GM10266 (cell line): ENCODE measurements around the gene SLC9A9.
"Not testable (repeated sequence)": the region's sequence is repeated elsewhere in the genome, so short reads cannot be mapped to it uniquely, and the experiment has no call there.

Experiments
- DNase-seq: peaks from one replicate; pipeline ENCODE4 v3.0.0; 2012; ENCODE audit errors: extremely low spot score
- TF ChIP-seq, protein P1 (sequence below): IDR thresholded peaks from 2 replicates; pipeline ENCODE4 v1.5.1; 2012; ENCODE audit warnings: mild to moderate bottlenecking, low read depth; ENCODE audit not compliant: control insufficient read depth, insufficient read depth; ENCODE audit errors: missing control alignments

The SLC9A9 gene

DNA sequence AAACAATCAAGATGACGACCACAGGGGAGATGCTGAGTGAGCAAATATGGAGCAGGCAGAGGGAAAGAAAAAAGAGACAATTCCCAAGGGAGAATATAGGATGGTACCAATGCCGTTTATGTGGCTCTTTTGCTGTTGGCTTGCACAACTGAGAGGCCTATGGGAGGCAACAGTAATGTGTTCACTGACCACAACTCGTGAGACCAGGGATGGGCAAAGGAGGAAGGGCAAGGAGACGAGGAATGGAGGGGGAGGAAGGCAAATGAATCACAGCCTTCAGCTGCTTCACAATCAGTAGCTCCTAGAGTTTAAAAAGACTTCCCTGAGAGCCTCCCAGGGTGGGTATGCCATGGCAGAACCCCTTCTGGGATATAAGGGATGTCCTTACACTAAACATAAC, 131.5 kb downstream of the SLC9A9 start:
- no peak for DNase-seq
- TF ChIP-seq, protein P1, sequence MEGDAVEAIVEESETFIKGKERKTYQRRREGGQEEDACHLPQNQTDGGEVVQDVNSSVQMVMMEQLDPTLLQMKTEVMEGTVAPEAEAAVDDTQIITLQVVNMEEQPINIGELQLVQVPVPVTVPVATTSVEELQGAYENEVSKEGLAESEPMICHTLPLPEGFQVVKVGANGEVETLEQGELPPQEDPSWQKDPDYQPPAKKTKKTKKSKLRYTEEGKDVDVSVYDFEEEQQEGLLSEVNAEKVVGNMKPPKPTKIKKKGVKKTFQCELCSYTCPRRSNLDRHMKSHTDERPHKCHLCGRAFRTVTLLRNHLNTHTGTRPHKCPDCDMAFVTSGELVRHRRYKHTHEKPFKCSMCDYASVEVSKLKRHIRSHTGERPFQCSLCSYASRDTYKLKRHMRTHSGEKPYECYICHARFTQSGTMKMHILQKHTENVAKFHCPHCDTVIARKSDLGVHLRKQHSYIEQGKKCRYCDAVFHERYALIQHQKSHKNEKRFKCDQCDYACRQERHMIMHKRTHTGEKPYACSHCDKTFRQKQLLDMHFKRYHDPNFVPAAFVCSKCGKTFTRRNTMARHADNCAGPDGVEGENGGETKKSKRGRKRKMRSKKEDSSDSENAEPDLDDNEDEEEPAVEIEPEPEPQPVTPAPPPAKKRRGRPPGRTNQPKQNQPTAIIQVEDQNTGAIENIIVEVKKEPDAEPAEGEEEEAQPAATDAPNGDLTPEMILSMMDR, result no peak

DNA sequence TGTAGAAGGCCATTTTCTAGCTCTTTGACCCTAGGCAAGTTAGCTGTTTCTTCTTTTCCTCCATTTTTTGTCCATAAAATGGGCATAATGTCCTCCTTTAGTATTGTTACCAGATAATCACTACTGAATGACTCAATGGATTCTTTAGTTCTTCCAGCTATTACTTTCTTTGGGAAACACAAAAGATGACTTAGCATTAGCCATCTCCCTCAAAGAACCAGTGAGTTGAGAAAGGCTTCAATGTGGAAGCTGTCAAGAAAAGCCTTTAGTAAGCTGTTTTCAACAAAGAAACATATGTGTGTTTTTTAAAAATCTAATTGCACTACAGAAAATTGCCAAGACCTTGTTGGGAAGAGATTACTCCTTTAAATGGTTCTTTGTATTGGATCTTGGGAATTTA, 135.7 kb downstream of the SLC9A9 start:
- TF ChIP-seq, protein P1, result no peak
- DNase-seq, result no peak

DNA sequence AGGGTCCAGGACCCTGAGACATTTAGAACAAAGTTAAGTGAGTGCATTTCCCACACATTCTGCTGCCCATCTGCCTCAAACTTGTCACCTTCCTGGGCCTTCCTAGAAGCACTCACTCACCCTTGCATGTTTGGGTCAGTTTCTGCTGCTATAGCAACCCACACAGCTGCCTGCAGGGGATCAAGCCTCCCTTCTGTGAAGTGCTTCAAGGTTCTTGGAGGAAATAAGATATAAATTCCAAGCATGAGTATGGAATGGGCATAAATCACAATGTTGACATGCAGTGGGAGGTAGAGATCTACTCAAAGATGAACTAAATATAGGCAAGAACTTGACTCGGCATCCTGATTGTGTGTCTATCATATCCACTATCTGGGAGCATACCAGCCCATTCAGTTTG, 140.4 kb downstream of the SLC9A9 start:
- no peak for DNase-seq
- TF ChIP-seq, protein P1, result no peak

DNA sequence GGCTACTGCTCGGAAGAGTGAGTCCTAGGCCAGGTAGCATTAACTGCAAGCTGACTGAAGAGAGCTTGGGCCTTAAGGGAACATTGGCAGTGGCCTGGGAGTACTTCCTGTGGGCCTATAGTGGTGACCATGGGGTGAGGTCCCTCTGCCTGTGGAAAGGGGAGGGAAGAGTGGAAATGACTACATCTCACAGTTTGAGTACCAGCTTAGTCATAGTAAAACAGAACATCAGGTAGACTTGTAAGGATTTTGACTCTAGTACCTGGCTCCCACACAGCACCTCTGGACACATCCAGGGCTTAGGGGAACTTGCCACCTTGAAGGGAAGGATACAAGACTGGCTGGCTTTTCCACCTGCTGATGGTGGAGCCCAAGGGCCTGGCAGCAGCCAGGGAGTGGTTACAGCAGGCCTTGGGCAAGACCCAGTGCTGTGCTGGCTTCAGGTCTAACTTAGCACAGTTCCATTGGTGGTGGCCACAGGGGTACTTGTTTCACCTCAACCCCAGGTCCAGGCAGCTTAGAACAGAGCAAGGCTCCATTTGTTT, 147.8 kb downstream of the SLC9A9 start:
- TF ChIP-seq, protein P1, result no peak
- DNase-seq, result no peak

DNA sequence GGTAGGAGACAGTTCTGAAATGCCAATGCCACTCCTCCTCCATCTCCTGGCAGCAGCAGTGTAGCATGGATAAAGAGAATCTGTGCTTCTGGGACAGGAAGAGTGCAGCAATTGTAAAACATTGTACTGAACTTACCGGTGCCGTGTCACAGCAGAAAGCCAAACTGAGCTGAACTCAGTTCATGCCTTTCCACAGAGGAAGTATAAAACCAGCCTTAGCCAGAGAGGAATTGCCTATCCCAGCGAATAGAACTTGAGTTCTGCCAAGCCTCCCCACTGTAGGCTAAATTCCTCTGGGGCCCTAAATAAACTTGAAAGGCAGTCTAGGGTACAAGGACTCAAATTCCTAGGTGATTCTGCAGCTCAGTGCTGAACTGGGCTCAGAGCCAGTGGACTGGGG, 148.8 kb downstream of the SLC9A9 start:
- TF ChIP-seq, protein P1, result no peak

DNA sequence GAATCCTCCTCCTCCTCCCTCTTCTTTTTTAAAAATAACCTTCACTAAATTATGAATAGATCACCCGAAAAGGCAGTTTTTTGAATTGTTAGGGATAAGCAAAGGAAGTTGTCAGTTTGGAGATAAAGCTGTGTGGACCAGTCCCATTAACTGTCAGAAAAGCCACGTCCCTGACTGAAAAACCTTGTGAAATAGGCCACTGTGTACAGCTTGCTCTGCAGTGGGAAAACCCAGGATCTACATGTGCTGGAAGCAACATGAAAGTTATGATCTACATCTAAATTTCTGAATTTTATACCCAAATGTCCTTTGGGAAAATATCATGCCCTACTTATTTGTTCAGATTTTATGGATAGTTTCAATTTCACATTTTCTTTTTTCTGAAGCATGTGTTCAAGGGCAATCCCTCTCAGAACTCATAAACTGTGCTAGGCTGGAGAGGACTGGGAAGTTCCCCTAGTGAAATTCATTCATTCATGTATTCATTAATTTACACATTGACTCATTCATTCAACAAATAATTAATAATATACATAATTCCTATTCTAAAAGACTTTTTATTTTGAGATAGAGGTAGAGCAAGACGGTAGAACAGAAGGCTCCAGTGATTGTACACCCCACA, 149.5 kb downstream of the SLC9A9 start:
- DNase-seq, result no peak

More for the DNA sequence above, 148.8 kb downstream of the SLC9A9 start:
- DNase-seq, result no peak

DNA sequence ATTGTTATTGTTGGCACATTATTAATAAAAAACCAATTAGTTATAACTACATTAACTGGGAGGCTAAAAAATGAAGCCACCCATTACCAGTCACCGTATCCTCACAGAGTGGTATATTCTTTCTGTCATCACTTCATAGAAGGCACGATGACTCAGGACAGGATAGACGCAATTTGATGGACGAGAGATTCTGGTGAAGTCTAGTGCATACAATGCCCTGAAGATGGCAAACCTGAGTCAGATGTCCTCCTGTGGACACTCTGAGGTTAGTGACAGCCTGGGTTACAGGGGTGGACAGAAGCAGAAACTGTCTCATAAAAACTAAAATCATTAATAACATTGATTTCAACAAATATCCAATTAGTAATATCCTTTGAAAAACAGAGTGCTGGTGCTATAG, 150.3 kb downstream of the SLC9A9 start:
- TF ChIP-seq, protein P1, result no peak
- DNase-seq, result no peak

More for the DNA sequence above, 149.5 kb downstream of the SLC9A9 start:
- TF ChIP-seq, protein P1, result no peak

DNA sequence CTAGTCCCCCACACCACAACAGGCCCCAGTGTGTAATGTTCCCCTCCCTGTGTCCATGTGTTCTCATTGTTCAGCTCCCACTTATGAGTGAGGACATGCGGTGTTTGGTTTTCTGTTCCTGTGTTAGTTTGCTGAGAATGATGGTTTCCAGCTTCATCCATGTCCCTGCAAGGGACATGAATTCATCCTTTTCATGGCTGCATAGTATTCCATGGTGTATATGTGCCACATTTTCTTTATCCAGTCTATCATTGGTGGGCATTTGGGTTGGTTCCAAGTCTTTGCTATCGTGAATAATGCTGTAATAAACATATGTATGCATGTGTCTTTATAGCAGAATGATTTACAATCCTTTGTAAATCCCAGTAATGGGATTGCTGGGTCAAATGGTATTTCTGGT, 152.9 kb downstream of the SLC9A9 start:
- not testable (repeated sequence) for DNase-seq
